Measurements from ENCODE around the gene CDK18.

- TF ChIP-seq CTCF (IDR thresholded peaks at IDR 0.05): no peak
- TF ChIP-seq POLR2A (IDR thresholded peaks at IDR 0.05): no peak
These were observed 11.9 kb downstream of the CDK18 start for GRCh38 chr1:205516362-205516761.
